Measurements from ENCODE around the gene PTPRT. TPM values are rescaled to one million over a fixed set of nuclear protein-coding genes. Genes with fewer than 3 reads are reported as not detected.

The PTPRT gene
- total and polyA plus RNA-seq, 11 donors = 0.04 to 2.5 (median 0.25) TPM; not detected in 2

DNA sequence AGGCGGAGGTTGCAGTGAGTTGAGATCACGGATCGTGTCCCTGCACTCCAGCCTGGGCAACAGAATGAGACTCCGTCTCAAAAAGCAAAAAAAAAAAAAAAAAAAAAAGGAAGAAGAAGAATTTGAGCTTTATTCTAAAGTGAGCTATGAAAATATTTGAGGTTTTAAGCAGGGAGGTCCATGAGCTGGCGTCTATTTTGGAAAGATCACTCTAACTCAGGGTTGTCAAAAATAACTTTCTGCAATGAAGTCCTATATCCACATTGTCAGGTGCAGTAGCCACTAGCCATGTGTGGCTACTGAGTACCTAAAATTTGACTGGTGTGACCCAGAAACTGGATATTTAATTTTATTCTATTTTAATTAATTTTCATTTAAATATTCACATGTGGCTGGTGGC lies 217.1 kb downstream of the PTPRT start:
- Histone ChIP-seq H3K9me3 (no peaks in the 10 kb centered on the region), H3K36me3 (no peaks in the 10 kb centered on the region), H3K27me3 (no peaks in the 10 kb centered on the region), H3K4me3 (no peak overlapping the region), H3K4me1 (no peaks in the 10 kb centered on the region), H3K27ac (no peak overlapping the region)
- TF ChIP-seq POLR2A (IDR thresholded peaks at IDR 0.05) (no peak), CTCF (IDR thresholded peaks at IDR 0.05) (no peak)
- ATAC-seq = no peak
- no peak for DNase-seq
- intact Hi-C loops (cut with DNase I) = no loop called here
- 89 to 94% (median 93%) methylated on average over 5 of the region's 5 CpGs for WGBS, 4 donors

DNA sequence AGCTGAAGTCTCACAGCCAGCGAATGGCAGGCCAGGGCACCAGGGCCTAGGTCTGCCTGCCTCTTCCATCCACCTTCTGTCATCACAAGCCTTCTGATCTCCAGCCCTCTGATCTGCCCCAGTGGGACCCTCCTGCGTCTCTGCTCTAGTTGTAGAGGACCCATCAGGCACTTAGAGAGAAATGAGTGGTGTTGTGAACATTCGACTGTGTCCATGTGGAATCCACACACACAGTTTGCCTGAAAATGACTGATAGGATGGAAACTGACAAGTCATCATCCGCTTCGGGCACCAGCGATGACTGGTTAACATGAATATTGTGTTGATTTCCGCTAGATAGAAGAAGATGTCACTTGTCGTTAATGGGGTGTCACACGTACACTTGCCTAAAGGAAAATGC lies 221.0 kb downstream of the PTPRT start:
- H3K36me3 ChIP-seq = no peaks in the 10 kb centered on the region
- intact Hi-C loops (cut with DNase I) = no loop called here
- no peak overlapping the region for H3K27ac ChIP-seq
- no peaks in the 10 kb centered on the region for H3K27me3 ChIP-seq
- DNase-seq = no peak
- 87 to 93% (median 91%) methylated on average over 8 to 9 of the region's 9 CpGs for WGBS, 4 donors
- H3K4me1 ChIP-seq = no peaks in the 10 kb centered on the region
- no peaks in the 10 kb centered on the region for H3K9me3 ChIP-seq
- TF ChIP-seq POLR2A (IDR thresholded peaks at IDR 0.05) = no peak
- TF ChIP-seq CTCF (IDR thresholded peaks at IDR 0.05) = no peak
- no peak overlapping the region for H3K4me3 ChIP-seq
- ATAC-seq = no peak

- H3K27ac ChIP-seq = no peak overlapping the region
- H3K4me3 ChIP-seq = no peak overlapping the region
- H3K27me3 ChIP-seq = peaks cover 0 to 3% (median 0%) of the 10 kb centered on the region in 9 donors
- H3K4me1 ChIP-seq = no peaks in the 10 kb centered on the region
- H3K36me3 ChIP-seq = no peaks in the 10 kb centered on the region
- intact Hi-C loops (cut with DNase I) = no loop called here
- WGBS, 4 donors = 50 to 68% (median 64%) methylated on average over 2 of the region's 2 CpGs
- DNase-seq = no peak
- ATAC-seq = no peak
- TF ChIP-seq CTCF (IDR thresholded peaks at IDR 0.05) = no peak
- TF ChIP-seq POLR2A (IDR thresholded peaks at IDR 0.05) = no peak
- H3K9me3 ChIP-seq = no peaks in the 10 kb centered on the region
Observed at GRCh38 chr20:42963796-42964195, 225.9 kb downstream of the PTPRT start.

GRCh38 chr20:42961771-42962170 lies 227.9 kb downstream of the PTPRT start:
- 71 to 80% (median 77%) methylated on average over 6 of the region's 6 CpGs for WGBS, 4 donors

More at GRCh38 chr20:42961771-42962170, 227.9 kb downstream of the PTPRT start:
- no peak for DNase-seq
- ATAC-seq = no peak
- Histone ChIP-seq H3K4me1 (no peaks in the 10 kb centered on the region), H3K27me3 (peaks cover 0 to 3% (median 0%) of the 10 kb centered on the region in 9 donors), H3K4me3 (no peak overlapping the region), H3K9me3 (no peaks in the 10 kb centered on the region), H3K27ac (no peak overlapping the region), H3K36me3 (no peaks in the 10 kb centered on the region)
- intact Hi-C loops (cut with DNase I) = no loop called here
- TF ChIP-seq POLR2A (IDR thresholded peaks at IDR 0.05) = no peak
- no peak for TF ChIP-seq CTCF (IDR thresholded peaks at IDR 0.05)
